GM12873 (cell line): ENCODE data around the gene CRY2.

Experiments used
- TF ChIP-seq, protein P1 (sequence below): IDR thresholded peaks from 2 replicates; pipeline ENCODE4 v1.5.1; 2012; ENCODE audit warnings: low read depth, mild to moderate bottlenecking, moderate library complexity, low read length, control low read depth; ENCODE audit not compliant: insufficient read depth; ENCODE audit errors: missing control alignments

Gene CRY2

DNA sequence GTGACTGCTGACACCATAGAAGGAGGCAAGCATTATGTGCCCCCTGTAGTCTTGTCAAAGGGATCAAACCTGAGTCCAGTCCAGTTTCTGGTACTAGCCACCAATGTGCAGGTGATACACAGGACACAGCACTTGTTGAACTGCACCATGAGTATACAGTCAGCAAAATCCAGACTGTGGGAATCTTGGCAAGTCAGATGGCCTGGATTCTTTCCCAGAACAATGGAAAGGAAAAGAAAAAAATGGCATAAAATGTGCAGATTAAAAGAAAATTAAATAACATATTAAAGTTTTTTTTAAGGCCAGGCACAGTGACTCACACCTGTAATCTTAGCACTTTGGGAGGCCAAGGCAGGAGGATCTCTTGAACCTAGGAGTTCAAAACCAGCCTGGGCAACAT lies 16.8 kb downstream of the CRY2 start:
- TF ChIP-seq, protein P1, sequence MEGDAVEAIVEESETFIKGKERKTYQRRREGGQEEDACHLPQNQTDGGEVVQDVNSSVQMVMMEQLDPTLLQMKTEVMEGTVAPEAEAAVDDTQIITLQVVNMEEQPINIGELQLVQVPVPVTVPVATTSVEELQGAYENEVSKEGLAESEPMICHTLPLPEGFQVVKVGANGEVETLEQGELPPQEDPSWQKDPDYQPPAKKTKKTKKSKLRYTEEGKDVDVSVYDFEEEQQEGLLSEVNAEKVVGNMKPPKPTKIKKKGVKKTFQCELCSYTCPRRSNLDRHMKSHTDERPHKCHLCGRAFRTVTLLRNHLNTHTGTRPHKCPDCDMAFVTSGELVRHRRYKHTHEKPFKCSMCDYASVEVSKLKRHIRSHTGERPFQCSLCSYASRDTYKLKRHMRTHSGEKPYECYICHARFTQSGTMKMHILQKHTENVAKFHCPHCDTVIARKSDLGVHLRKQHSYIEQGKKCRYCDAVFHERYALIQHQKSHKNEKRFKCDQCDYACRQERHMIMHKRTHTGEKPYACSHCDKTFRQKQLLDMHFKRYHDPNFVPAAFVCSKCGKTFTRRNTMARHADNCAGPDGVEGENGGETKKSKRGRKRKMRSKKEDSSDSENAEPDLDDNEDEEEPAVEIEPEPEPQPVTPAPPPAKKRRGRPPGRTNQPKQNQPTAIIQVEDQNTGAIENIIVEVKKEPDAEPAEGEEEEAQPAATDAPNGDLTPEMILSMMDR, result no peak

DNA sequence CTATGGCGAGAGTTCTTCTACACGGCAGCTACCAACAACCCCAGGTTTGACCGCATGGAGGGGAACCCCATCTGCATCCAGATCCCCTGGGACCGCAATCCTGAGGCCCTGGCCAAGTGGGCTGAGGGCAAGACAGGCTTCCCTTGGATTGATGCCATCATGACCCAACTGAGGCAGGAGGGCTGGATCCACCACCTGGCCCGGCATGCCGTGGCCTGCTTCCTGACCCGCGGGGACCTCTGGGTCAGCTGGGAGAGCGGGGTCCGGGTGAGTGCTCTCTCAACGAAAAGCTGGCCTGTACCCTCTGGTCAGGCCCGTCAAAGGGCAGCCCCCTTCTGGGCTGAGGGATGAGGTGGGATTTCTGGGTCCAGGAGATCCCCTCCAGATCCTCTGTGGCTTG lies 22.3 kb downstream of the CRY2 start:
- TF ChIP-seq, protein P1, result no peak

DNA sequence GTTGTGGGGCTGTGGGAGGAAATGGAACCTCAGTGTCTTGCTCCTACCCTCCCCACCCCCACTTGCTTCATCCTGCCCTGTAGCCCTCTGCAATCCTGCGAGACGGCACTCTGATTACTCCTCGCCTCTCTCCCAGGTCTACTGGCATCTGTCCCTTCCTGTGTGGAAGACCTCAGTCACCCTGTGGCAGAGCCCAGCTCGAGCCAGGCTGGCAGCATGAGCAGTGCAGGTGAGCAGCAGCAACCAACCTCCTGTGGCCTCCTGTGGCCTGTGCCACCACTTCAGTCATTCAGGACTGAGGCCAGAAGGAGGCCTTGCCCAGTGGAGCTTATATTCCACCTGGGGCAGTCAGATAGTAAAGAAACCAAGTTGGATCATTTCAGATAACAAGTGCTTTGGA lies 23.4 kb downstream of the CRY2 start:
- TF ChIP-seq, protein P1, result no peak

DNA sequence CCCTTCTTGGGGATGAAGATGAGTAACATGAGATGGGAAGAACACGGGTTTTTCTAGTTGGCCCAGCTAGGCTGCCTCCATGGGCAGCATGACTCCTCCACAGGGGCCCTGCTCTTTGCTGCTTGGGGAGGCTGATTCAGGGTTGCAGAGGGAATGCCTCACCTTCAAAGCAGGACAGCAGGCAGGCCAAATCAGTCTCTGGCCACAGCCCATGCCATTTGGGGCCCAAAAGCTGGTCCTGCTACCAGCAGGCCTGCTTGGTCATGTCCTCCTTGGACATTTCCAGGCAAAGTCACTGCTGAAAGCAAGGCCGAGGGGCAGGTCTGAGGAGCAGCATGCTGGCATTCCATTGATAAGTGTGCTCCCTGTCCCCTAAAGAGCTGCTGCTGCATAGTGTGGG lies 24.4 kb downstream of the CRY2 start:
- TF ChIP-seq, protein P1, result no peak

DNA sequence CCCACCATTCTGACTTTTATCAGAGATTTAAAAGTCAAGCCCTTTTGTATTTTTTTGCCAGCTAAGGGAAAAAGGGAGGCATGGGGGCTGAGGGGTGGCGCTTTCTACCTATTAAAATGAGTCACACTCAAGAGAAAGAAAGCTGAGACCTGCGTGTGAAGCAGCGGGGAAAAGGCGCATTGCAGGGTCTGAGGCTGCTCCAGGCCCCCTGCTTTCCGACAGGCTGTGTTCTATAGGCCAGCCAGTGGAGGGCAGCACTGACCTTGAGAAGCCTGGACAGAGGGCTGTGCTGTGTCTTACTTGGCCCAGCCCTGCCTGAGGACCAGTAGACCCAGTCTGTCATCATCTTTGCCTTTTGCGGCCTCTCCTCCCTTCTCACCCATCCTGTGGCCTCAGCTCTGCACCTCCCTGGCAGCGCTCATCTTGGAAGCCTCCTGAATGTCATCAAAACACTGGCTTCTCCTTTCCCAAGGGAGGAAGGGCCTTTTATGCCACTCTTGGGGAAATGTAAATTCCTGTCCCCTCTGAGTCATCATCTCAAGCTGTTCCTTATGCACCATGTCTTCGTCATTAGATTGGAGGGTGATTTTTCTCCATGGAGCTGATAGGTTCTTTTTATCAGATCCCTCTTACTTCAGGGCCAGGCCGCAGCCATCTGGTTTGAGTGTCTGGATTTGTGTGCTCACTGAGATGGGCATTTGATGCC lies 25.5 kb downstream of the CRY2 start:
- TF ChIP-seq, protein P1, result peak; percentile 75

DNA sequence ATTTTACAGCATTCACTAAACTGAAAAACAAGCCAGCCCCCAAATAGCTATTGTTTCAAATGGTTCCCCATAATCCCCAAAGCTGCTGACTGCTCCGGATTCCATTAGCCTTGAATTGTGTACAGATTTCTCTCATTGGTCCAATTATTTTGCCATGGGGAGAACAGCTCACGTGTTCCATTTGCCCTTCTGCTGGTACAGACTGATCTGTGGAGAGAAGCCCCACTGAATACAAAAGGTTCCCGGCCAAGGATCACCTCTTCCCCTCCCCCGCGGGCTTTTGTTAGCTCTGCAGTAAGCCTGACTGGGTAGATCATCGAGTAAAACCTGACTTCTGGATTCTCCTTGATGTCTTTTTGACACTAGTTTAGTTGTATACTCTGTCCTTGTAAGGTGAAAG lies 29.1 kb downstream of the CRY2 start:
- TF ChIP-seq, protein P1, result no peak

DNA sequence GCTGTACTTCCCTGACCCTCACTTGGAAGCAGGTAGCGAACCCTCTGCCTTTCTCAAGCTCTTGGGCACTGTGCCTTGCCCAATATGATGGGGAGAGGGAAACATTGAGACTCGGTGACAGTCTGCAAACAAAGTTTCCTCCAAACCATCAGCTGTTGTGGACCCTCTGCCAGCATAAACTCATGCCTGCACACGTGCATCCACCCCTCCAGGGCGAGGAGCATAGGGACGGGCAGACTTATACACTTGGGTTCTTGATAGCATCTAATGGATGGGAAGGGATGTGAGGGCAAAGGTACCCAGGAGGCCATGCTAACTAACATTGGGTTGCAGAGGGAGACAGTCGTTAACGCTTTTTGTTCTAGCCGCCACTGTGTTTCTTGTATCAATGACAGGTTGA lies 29.9 kb downstream of the CRY2 start:
- TF ChIP-seq, protein P1, result no peak
